PC-3 (cell line): ENCODE data around the gene MRPL46.
A peak's percentile ranks its signal among the peaks of the same experiment; 100 is the strongest.

ENCODE experiments used
- EZH2phosphoT487 ChIP-seq: fragments of 300-600 bp; sonication (generic); IDR thresholded peaks from 2 replicates; pipeline ENCODE4 v1.6.1; 2018; ENCODE audit warnings: mild to moderate bottlenecking, antibody characterized with exemption, low read length, borderline replicate concordance
- TF ChIP-seq, protein P1 (sequence below): fragments of 300-600 bp; sonication (generic); conservative IDR thresholded peaks from 2 replicates; pipeline ENCODE4 v1.5.1; 2017; ENCODE audit warnings: antibody characterized with exemption, low read depth, mild to moderate bottlenecking, low read length

DNA sequence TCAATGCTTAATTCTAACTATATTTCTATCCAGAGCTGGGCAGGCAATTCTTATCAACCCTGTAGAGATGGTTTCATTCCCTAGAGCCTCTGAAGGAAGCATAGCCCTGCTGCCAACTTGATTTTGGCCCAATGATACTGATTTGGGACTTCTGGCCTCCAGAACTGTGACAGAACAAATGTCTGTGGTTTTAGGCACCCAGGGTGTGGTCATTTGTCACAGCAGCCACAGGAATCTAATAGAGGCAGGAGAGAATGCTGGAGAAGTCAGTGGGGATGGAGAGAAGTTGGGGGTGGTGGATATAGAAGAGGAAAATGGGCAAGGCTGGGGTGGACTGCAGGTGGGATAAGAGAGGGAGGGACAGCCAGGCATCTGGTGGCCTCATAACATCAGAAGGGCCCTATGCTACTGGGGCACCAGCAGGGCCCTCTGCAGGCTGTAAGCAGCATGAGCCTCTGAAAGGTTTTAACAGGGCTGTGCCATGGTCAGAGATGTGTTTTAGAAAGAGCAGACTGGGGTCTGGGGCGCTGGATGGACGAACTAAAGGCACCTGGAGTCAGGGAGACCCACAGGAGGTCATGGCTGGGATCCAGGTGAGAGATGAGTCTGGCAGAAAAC is 20.1 kb upstream of the MRPL46 start:
- TF ChIP-seq, protein P1, sequence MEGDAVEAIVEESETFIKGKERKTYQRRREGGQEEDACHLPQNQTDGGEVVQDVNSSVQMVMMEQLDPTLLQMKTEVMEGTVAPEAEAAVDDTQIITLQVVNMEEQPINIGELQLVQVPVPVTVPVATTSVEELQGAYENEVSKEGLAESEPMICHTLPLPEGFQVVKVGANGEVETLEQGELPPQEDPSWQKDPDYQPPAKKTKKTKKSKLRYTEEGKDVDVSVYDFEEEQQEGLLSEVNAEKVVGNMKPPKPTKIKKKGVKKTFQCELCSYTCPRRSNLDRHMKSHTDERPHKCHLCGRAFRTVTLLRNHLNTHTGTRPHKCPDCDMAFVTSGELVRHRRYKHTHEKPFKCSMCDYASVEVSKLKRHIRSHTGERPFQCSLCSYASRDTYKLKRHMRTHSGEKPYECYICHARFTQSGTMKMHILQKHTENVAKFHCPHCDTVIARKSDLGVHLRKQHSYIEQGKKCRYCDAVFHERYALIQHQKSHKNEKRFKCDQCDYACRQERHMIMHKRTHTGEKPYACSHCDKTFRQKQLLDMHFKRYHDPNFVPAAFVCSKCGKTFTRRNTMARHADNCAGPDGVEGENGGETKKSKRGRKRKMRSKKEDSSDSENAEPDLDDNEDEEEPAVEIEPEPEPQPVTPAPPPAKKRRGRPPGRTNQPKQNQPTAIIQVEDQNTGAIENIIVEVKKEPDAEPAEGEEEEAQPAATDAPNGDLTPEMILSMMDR, result 0 out of 2 replicates have a peak, but pooled peaks have one; percentile 11
- TF ChIP-seq EZH2phosphoT487, result no peak
